ENCODE data around the gene HIVEP3. TPM values are rescaled to one million over a fixed set of nuclear protein-coding genes. Genes with fewer than 3 reads are reported as not detected.

HIVEP3 gene
- total RNA-seq, 1 experiment from 2014 or later = 0.55 TPM

- TF ChIP-seq USF1 (CRISPR knock-in tag; IDR thresholded peaks at IDR 0.05) = no peak
- TF ChIP-seq ZNF263 (CRISPR knock-in tag; IDR thresholded peaks at IDR 0.05; ENCODE audit: low read depth) = no peak
- TF ChIP-seq, protein P1, sequence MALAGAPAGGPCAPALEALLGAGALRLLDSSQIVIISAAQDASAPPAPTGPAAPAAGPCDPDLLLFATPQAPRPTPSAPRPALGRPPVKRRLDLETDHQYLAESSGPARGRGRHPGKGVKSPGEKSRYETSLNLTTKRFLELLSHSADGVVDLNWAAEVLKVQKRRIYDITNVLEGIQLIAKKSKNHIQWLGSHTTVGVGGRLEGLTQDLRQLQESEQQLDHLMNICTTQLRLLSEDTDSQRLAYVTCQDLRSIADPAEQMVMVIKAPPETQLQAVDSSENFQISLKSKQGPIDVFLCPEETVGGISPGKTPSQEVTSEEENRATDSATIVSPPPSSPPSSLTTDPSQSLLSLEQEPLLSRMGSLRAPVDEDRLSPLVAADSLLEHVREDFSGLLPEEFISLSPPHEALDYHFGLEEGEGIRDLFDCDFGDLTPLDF (CRISPR knock-in tag; IDR thresholded peaks at IDR 0.05) = no peak
- TF ChIP-seq, protein P2, sequence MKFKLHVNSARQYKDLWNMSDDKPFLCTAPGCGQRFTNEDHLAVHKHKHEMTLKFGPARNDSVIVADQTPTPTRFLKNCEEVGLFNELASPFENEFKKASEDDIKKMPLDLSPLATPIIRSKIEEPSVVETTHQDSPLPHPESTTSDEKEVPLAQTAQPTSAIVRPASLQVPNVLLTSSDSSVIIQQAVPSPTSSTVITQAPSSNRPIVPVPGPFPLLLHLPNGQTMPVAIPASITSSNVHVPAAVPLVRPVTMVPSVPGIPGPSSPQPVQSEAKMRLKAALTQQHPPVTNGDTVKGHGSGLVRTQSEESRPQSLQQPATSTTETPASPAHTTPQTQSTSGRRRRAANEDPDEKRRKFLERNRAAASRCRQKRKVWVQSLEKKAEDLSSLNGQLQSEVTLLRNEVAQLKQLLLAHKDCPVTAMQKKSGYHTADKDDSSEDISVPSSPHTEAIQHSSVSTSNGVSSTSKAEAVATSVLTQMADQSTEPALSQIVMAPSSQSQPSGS (CRISPR knock-in tag; IDR thresholded peaks at IDR 0.05; ENCODE audit: borderline replicate concordance, low read depth) = no peak
These were observed 310.5 kb downstream of the HIVEP3 start (continued) for GRCh38 chr1:41608211-41608610.

GRCh38 chr1:41607808-41608207 lies 310.9 kb downstream of the HIVEP3 start:
- ATAC-seq (no peak), DNase-seq (ENCODE audit: low spot score) (no peak)
- H3K27me3 Mint-ChIP-seq (ENCODE audit: low read depth) = no peaks in the 10 kb centered on the region; the same call in 1 of the 2 replicates
- no peak overlapping the region for H3K27ac Mint-ChIP-seq
- no peaks in the 10 kb centered on the region for H3K4me1 Mint-ChIP-seq
- ChIA-PET POLR2A (no interaction called here), CTCF (no interaction called here)
- H3K4me3 Mint-ChIP-seq = no peak overlapping the region
- H3K9me3 Mint-ChIP-seq = peaks cover 4% of the 10 kb centered on the region
- TF ChIP-seq ESRRA (CRISPR knock-in tag; IDR thresholded peaks at IDR 0.05; ENCODE audit: borderline replicate concordance) (no peak), E2F5 (CRISPR knock-in tag; IDR thresholded peaks at IDR 0.05) (no peak), E2F4 (CRISPR knock-in tag; IDR thresholded peaks at IDR 0.05; ENCODE audit: borderline replicate concordance, low read depth) (no peak), FOXP4 (CRISPR knock-in tag; IDR thresholded peaks at IDR 0.05) (no peak), KAT7 (CRISPR knock-in tag; IDR thresholded peaks at IDR 0.05; ENCODE audit: borderline replicate concordance) (no peak), NR1H2 (CRISPR knock-in tag; IDR thresholded peaks at IDR 0.05) (no peak), ZNF425 (CRISPR knock-in tag; conservative IDR thresholded peaks at IDR 0.05) (no peak), NFATC4 (CRISPR knock-in tag; IDR thresholded peaks at IDR 0.05) (no peak)
- H3K36me3 Mint-ChIP-seq = no peaks in the 10 kb centered on the region

GRCh38 chr1:41599912-41600311 lies 318.8 kb downstream of the HIVEP3 start:
- Mint-ChIP-seq H3K9me3 (peaks cover 12% of the 10 kb centered on the region; the same call in 1 of the 2 replicates), H3K4me3 (no peak overlapping the region), H3K27ac (no peak overlapping the region), H3K36me3 (no peaks in the 10 kb centered on the region), H3K4me1 (no peaks in the 10 kb centered on the region; the same call in 1 of the 2 replicates), H3K27me3 (ENCODE audit: low read depth) (no peaks in the 10 kb centered on the region)
- CTCF ChIA-PET = no interaction called here
- DNase-seq (ENCODE audit: low spot score) = no peak
- peak; percentile 75; the same call in 1 of the 2 replicates for TF ChIP-seq TEAD4 (CRISPR knock-in tag; IDR thresholded peaks at IDR 0.05)
- TF ChIP-seq TEAD1 (CRISPR knock-in tag; IDR thresholded peaks at IDR 0.05) = peak; percentile 85; the same call in 1 of the 2 replicates
- TF ChIP-seq CREM (CRISPR knock-in tag; IDR thresholded peaks at IDR 0.05) = no peak
- ATAC-seq = peak; percentile 70
- POLR2A ChIA-PET = no interaction called here

Data from WTC11 (cell line).